ENCODE measurements around the gene NDUFA12.

NDUFA12 gene

DNA sequence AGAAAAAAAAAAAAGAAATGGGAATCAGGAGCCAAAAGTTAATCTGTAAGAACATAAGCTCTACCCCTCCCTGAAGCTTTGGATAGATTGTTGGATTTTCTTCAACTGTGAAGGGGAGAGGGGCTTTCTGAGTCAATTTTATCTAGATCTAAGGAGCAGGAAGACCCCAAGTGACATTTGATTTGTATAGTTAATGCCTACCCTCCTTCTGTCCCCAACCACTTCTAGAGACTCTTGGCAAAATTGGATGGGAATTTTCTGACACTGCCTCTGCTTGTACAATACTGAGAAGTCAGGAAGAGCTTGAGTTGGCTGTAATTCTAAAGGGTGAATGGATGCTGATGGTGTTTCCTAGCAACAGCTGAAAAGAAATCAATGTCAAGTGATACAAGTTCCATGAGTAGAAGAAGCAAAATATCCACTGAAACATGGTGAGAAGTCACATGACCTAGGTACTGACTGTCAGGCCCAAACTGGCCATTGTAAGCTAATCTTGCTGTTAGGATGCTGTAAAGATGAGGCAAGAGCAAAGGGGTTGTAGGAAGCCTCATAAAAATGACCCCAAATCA, 42.2 kb downstream of the NDUFA12 start:
- no peak overlapping the region for H3K4me3 ChIP-seq (ENCODE audit: low read depth, low read length)
- DNase-seq (ENCODE audit: low read depth): no peak
- TF ChIP-seq, protein P1, sequence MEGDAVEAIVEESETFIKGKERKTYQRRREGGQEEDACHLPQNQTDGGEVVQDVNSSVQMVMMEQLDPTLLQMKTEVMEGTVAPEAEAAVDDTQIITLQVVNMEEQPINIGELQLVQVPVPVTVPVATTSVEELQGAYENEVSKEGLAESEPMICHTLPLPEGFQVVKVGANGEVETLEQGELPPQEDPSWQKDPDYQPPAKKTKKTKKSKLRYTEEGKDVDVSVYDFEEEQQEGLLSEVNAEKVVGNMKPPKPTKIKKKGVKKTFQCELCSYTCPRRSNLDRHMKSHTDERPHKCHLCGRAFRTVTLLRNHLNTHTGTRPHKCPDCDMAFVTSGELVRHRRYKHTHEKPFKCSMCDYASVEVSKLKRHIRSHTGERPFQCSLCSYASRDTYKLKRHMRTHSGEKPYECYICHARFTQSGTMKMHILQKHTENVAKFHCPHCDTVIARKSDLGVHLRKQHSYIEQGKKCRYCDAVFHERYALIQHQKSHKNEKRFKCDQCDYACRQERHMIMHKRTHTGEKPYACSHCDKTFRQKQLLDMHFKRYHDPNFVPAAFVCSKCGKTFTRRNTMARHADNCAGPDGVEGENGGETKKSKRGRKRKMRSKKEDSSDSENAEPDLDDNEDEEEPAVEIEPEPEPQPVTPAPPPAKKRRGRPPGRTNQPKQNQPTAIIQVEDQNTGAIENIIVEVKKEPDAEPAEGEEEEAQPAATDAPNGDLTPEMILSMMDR (conservative IDR thresholded peaks at IDR 0.05; ENCODE audit: low read depth, low read length): no peak

DNA sequence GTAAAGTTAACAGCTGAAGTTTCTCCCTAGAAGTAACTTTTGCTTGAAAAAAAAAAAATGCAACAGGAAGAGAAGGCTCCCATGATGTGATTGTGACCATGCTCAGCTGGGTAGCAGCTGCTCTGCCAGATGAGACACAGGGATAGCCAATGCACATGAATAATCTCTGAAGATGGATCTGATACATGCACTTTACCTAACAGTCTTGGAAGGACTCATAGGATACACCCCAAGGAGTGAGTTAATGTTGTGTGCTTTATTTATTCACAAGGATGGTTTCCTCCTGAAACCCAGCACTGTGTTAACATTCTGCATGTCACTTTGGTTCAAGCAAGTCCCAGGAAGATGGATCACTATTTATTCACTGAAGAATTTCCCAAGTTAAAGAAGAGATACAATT, 46.5 kb downstream of the NDUFA12 start:
- TF ChIP-seq, protein P1 (conservative IDR thresholded peaks at IDR 0.05; ENCODE audit: low read depth, low read length): no peak
- no peak overlapping the region for H3K4me3 ChIP-seq (ENCODE audit: low read depth, low read length)
- DNase-seq (ENCODE audit: low read depth): no peak

DNA sequence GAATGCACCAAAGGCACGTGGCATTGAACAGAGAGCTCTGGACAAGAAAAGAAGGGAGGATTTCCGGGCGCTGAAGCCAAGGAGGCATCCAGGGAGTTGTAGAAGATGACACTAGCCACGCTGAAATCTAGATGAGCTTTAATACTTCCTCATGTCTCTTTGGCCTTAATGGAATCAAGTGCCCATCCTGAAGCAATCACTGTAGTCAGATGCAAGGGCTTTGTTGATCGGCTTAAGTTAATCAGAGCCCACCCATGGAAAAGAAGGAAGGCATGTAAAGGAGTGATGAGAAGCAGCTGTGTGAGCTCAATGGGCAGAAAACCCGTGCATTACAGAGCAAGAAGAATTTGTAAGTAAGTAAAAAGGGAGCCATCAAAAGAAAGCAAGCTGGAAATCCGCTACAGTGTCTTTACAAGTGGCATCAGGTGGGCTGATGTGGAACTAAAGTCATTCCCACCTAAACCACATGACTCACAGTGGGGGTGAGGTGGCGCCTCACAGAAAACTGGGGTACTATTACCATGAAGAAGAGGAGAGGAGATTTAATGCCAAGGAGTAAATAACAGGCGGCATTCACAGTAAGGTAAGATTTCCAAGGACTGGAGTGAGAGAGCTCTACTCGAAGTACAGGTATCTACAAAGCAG, 48.4 kb downstream of the NDUFA12 start:
- no peak overlapping the region for H3K4me3 ChIP-seq (ENCODE audit: low read depth, low read length)
- TF ChIP-seq, protein P1 (conservative IDR thresholded peaks at IDR 0.05; ENCODE audit: low read depth, low read length): no peak
- no peak for DNase-seq (ENCODE audit: low read depth)

DNA sequence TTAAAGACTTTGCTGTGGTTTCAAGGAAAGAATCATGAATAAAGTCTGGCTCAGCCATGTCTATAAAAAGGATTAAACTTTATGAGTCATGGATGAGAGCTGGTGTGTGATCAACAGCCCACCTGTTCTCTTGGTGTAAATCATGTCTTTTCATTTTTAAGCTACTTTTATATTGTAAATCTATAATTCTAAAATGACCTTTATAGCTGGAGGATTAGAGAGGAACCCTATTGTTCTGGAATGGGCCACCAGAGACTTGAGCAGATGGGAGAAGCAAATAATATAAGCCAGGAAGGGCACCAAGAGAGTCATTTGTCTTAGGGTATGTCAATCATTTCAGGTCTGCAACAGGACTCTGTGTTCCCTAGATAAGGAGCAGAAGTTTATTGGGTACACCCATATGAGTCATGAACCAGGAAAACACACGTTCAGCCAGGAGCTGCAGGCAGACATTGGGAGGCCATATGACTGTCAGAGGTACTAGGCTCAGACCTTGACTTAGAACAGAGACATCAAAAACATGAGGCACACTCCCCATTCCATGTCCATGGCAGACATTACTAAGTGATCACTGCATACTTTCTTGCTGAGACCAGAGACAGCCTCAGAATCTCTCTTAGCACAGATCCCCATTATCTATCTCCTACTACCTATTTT, 49.3 kb downstream of the NDUFA12 start:
- peak; percentile 71 for DNase-seq (ENCODE audit: low read depth)
- TF ChIP-seq, protein P1 (conservative IDR thresholded peaks at IDR 0.05; ENCODE audit: low read depth, low read length): no peak
- no peak overlapping the region for H3K4me3 ChIP-seq (ENCODE audit: low read depth, low read length)

DNA sequence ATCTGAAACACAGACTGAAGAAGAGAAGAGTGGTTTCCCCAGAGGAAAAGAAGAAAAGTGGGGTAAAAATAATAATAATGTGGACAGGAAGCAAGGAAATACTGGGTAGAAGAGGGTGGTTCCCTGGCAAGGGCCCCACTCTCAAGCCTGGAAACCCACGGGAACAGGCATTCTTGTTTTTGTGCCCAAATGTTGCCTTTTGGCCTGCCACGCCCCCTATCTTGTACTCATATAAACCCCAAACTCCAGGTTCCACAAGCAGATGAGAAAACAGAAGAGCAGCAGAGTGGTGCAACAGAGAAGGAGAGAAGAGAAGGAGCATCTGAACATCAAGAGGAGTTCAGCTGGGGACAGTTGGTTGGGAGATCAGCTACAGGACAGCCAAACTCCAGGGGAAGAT, 51.2 kb downstream of the NDUFA12 start:
- no peak overlapping the region for H3K4me3 ChIP-seq (ENCODE audit: low read depth, low read length)
- no peak for DNase-seq (ENCODE audit: low read depth)
- TF ChIP-seq, protein P1 (conservative IDR thresholded peaks at IDR 0.05; ENCODE audit: low read depth, low read length): no peak

DNA sequence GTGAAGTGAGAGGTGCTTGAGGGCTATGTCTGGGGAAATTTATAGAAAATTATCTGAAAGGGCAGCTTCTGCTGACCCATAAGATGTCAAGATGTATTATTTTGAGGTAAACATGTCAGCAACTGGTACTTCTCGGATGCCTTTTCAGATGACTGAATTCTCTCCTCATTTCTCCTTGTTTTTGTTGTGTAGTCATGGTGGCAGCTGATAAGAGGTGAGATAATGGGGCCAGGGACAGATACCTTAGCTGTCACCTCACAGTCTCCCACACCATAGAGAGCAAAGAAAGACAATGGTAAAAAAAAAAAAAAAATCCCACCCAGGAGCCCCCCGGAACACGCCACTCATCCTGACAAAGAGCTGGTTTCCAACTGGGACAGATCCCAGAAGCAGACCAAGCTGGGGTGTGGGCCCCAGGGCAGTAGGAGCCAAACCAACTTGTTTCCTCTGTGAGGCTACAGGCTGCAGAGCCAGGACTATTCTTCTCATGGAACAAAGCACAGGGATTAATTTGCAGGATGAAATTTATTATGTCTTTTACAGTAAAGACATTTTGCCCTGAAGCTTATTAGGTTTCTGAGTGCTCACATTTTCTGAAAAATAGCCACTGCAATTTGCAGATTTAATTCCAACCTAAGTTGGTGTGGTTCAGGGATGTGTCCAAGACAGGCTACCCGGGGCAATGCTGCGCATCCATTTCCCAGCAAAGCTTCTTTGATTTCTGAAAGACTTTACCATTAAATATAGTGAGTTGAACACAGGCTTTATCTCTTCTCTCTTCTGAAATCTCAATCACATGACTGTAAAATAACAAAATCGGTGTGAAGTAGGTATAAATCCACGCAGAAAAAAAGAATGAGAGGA, 52.2 kb downstream of the NDUFA12 start:
- H3K4me3 ChIP-seq (ENCODE audit: low read depth, low read length): no peak overlapping the region
- TF ChIP-seq, protein P1 (conservative IDR thresholded peaks at IDR 0.05; ENCODE audit: low read depth, low read length): no peak
- DNase-seq (ENCODE audit: low read depth): no peak
